Measurements from ENCODE around the gene KCNAB3. TPM values are rescaled to one million over a fixed set of nuclear protein-coding genes. Genes with fewer than 3 reads are reported as not detected.

Gene KCNAB3
- 1.3 TPM in 1 of 2 replicates, not detected in the other for total RNA-seq (ENCODE audit: low replicate concordance)

- peak; percentile 53 for DNase-seq (ENCODE audit: low read depth)
- peak within 1 kb of the TSS; percentile 53 for H3K4me3 ChIP-seq (ENCODE audit: low read depth, low read length)
- no peak for TF ChIP-seq CTCF (IDR thresholded peaks at IDR 0.05; ENCODE audit: insufficient read depth, low read length)
Observed at GRCh38 chr17:7929158-7930023, at the start of gene KCNAB3. TSS of gene KCNAB3 (minus strand) at chr17:7929856. CDS start at chr17:7929435, 421 bp downstream.

DNA sequence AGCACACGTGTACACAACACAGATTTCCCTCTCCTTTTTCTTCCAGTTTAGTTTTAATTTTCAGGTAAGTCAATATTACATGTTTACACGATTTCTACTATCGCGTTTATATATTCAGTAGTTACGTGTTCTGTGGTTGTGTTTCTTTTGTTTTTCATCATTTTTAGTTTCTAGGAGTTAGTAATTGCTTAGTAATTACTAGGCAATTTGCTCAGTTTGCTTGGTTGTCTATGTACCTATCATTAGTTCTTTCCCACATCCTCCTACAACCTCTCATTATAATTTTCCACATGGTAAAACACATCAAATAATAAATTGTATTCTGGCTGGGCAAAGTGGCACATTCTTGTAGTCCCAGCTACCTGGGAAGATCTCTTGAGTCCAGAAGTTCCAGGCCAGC, 48.1 kb upstream of the KCNAB3 start:
- DNase-seq (ENCODE audit: low read depth), result no peak
- no peak for TF ChIP-seq CTCF (IDR thresholded peaks at IDR 0.05; ENCODE audit: insufficient read depth, low read length)
- H3K4me3 ChIP-seq (ENCODE audit: low read depth, low read length), result no peak overlapping the region

- H3K4me3 ChIP-seq (ENCODE audit: low read depth, low read length), result no peak overlapping the region
- no peak for DNase-seq (ENCODE audit: low read depth)
- TF ChIP-seq CTCF (IDR thresholded peaks at IDR 0.05; ENCODE audit: insufficient read depth, low read length), result no peak
Observed at GRCh38 chr17:7977039-7977438, 47.4 kb upstream of the KCNAB3 start.

GRCh38 chr17:7974638-7975131, 45.0 kb upstream of the KCNAB3 start:
- no peak for DNase-seq (ENCODE audit: low read depth)
- no peak overlapping the region for H3K4me3 ChIP-seq (ENCODE audit: low read depth, low read length)
- no peak for TF ChIP-seq CTCF (IDR thresholded peaks at IDR 0.05; ENCODE audit: insufficient read depth, low read length)

DNA sequence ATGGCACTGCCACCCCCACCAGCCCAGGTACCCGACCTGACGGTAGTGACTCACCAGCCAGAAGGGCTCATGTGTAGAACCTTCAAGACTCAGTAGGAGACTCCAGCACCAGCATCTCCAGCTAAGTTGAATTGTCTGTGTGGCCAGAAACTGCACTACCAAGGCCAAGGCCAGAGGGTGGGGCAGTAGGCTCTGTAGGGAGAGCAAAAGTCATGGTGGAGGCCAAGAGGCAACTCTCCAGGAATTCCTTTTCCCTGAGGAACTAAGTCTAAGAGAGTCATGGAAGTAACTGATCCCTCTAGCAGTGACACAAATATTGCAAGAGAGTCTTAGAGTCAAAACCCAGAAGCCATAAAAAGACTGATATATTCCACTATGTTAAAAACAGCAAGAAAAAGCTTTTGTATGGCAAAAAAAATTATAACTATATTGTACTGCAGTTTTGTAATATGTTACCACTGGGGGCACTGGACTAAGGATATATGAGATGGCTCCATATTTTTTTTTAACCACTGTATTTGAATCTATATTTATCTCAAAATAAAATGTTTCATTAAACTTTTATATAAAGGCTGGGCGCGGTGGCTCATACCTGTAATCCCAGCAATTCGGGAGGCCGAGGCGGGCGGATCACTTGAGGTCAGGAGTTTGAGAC, 42.6 kb upstream of the KCNAB3 start:
- peak; percentile 35 for TF ChIP-seq CTCF (IDR thresholded peaks at IDR 0.05; ENCODE audit: insufficient read depth, low read length)
- peak; percentile 23 for DNase-seq (ENCODE audit: low read depth)
- no peak overlapping the region for H3K4me3 ChIP-seq (ENCODE audit: low read depth, low read length)

- H3K4me3 ChIP-seq (ENCODE audit: low read depth, low read length), result no peak overlapping the region
- TF ChIP-seq CTCF (IDR thresholded peaks at IDR 0.05; ENCODE audit: insufficient read depth, low read length), result no peak
- no peak for DNase-seq (ENCODE audit: low read depth)
Observed at GRCh38 chr17:7971651-7972050, 42.0 kb upstream of the KCNAB3 start.

All from fibroblast of the aortic adventitia (primary cell).